ENCODE results near the gene SLC24A1.

- TF ChIP-seq CTCF (IDR thresholded peaks at IDR 0.05; ENCODE audit: insufficient read depth, low read depth, low read length) (no peak), EZH2 (IDR thresholded peaks at IDR 0.05; ENCODE audit: insufficient read depth, low read length) (no peak)
These were observed 23.7 kb downstream of the SLC24A1 start for GRCh38 chr15:65645392-65645791.

All from astrocyte (in vitro differentiated cells and primary cell).